Esophagus muscularis mucosa (tissue), 4 donors: ENCODE measurements around the gene RFTN1.

Experiments used
- CTCF ChIP-seq, 3 experiments: fragments of 200-600 bp in 2 of 3; fragments of 450-650 bp in 1 of 3; sonication (generic) in 2 of 3; IDR thresholded peaks; one replicate each; pipeline ENCODE4 v1.5.1; 2017 to 2019; ENCODE audit warnings: antibody characterized with exemption in 3 of 3, mild to moderate bottlenecking in 2 of 3, moderate library complexity in 1 of 3
- EP300 ChIP-seq: sonication (generic); formaldehyde crosslinking; IDR thresholded peaks from one replicate; pipeline ENCODE4 v1.6.1; 2017; ENCODE audit warnings: antibody characterized with exemption
- POLR2A ChIP-seq: fragments of 450-650 bp; IDR thresholded peaks from one replicate; pipeline ENCODE4 v1.6.1; 2017; ENCODE audit warnings: antibody characterized with exemption, moderate library complexity, mild to moderate bottlenecking, low read depth
- POLR2AphosphoS5 ChIP-seq, 2 donors: sonication (generic); formaldehyde crosslinking; IDR thresholded peaks; one replicate each; pipeline ENCODE4 v1.6.1; 2017; ENCODE audit warnings: antibody characterized with exemption in 2 of 2

GRCh38 chr3:16402451-16402850 lies 111.0 kb downstream of the RFTN1 start:
- TF ChIP-seq CTCF (IDR thresholded peaks at IDR 0.05) (no peak), POLR2A (no peak), EP300 (no peak), POLR2AphosphoS5 (IDR thresholded peaks at IDR 0.05) (no peak)
